Medulla oblongata (tissue), 1 donor: ENCODE results near the gene FZD10.

Experiments
- DNase-seq: peaks from one replicate; pipeline ENCODE4 v3.0.0-alpha.2; 2015; ENCODE audit errors: extremely low spot score

Gene FZD10

GRCh38 chr12:130154276-130155070, 7.8 kb upstream of the FZD10 start:
- DNase-seq: no peak

- DNase-seq: no peak
Measured at GRCh38 chr12:130155416-130156073, 6.7 kb upstream of the FZD10 start.

- DNase-seq: no peak
Measured at GRCh38 chr12:130156652-130157275, 5.5 kb upstream of the FZD10 start.

- no peak for DNase-seq
Measured at GRCh38 chr12:130157998-130158753, 4.1 kb upstream of the FZD10 start.

- no peak for DNase-seq
Measured at GRCh38 chr12:130158754-130159059, 3.6 kb upstream of the FZD10 start.

GRCh38 chr12:130160306-130160705, 2.0 kb upstream of the FZD10 start:
- no peak for DNase-seq

- DNase-seq: no peak
Measured at GRCh38 chr12:130160711-130161231, 1.5 kb upstream of the FZD10 start.

GRCh38 chr12:130161261-130162243, 712 bp upstream of the FZD10 start:
- DNase-seq: no peak

GRCh38 chr12:130162745-130163460, 639 bp downstream of the FZD10 start:
- DNase-seq: no peak

GRCh38 chr12:130163461-130164215, 1.4 kb downstream of the FZD10 start:
- DNase-seq: no peak

GRCh38 chr12:130164216-130164542, 1.9 kb downstream of the FZD10 start:
- DNase-seq: no peak

- DNase-seq: no peak
Measured at GRCh38 chr12:130164936-130165335, 2.7 kb downstream of the FZD10 start.

- DNase-seq: no peak
Measured at GRCh38 chr12:130166306-130166705, 4.0 kb downstream of the FZD10 start.

GRCh38 chr12:130167537-130167936, 5.3 kb downstream of the FZD10 start:
- no peak for DNase-seq

- DNase-seq: no peak
Measured at GRCh38 chr12:130169256-130169655, 7.0 kb downstream of the FZD10 start.

- DNase-seq: no peak
Measured at GRCh38 chr12:130169924-130170323, 7.7 kb downstream of the FZD10 start.

- DNase-seq: no peak
Measured at GRCh38 chr12:130170611-130171010, 8.3 kb downstream of the FZD10 start.

- DNase-seq: no peak
Measured at GRCh38 chr12:130177635-130178242, 15.5 kb downstream of the FZD10 start.

- DNase-seq: no peak
Measured at GRCh38 chr12:130178282-130178681, 16.0 kb downstream of the FZD10 start.
